GM23338 (cell line): Measurements from ENCODE around the gene WNT2B. TPM values are rescaled to one million over a fixed set of nuclear protein-coding genes. Genes with fewer than 3 reads are reported as not detected.

Experiments
- ATAC-seq: fragments of 200-7000 bp; cut with Tn5 transposase; 3 replicates; pipeline ENCODE4 v1.9.1; 2020
- DNase-seq: peaks from one replicate; pipeline ENCODE4 v3.0.0-alpha.2; 2015; ENCODE audit warnings: low spot score
- H2AFZ ChIP-seq: fragments of 200-600 bp; sonication (generic); 2 replicates; pipeline ENCODE4 v1.8.0; 2016; ENCODE audit warnings: antibody characterized with exemption, mild to moderate bottlenecking, moderate library complexity
- H3F3A ChIP-seq: fragments of 200-600 bp; sonication (generic); replicated peaks from 2 replicates; pipeline ENCODE4 v1.8.0; 2017; ENCODE audit warnings: antibody characterized with exemption, mixed run types, low read depth
- H3K27ac ChIP-seq: fragments of 200-600 bp; sonication (generic); 2 replicates; pipeline ENCODE4 v1.6.1; 2016; ENCODE audit warnings: low read depth
- H3K27me3 ChIP-seq: fragments of 200-600 bp; sonication (generic); 2 replicates; pipeline ENCODE4 v1.8.0; 2016; ENCODE audit warnings: mild to moderate bottlenecking, mixed run types, moderate library complexity; ENCODE audit not compliant: insufficient read depth
- H3K36me3 ChIP-seq: fragments of 200-600 bp; sonication (generic); 2 replicates; pipeline ENCODE4 v1.8.0; 2016; ENCODE audit warnings: mild to moderate bottlenecking; ENCODE audit not compliant: insufficient read depth
- H3K4me1 ChIP-seq: fragments of 200-600 bp; sonication (generic); 2 replicates; pipeline ENCODE4 v1.8.0; 2016; ENCODE audit warnings: mild to moderate bottlenecking, moderate library complexity; ENCODE audit not compliant: insufficient read depth
- H3K4me2 ChIP-seq: fragments of 200-600 bp; sonication (generic); 2 replicates; pipeline ENCODE4 v1.7.1; 2017; ENCODE audit warnings: mixed run types
- H3K4me3 ChIP-seq: fragments of 200-600 bp; sonication (generic); 2 replicates; pipeline ENCODE4 v1.6.1; 2016; ENCODE audit warnings: mixed run types
- H3K79me2 ChIP-seq: fragments of 200-600 bp; sonication (generic); replicated peaks from 2 replicates; pipeline ENCODE4 v1.8.0; 2017; ENCODE audit warnings: mild to moderate bottlenecking; ENCODE audit not compliant: insufficient read depth
- H3K9me2 ChIP-seq: fragments of 200-600 bp; sonication (generic); 2 replicates; pipeline ENCODE4 v1.8.0; 2017; ENCODE audit not compliant: insufficient read depth
- H4K20me1 ChIP-seq: fragments of 200-600 bp; sonication (generic); replicated peaks from 2 replicates; pipeline ENCODE4 v1.8.0; 2017; ENCODE audit warnings: mild to moderate bottlenecking; ENCODE audit not compliant: insufficient read depth
- H3K27ac Mint-ChIP-seq: 2 replicates; pipeline ENCODE4 v1.8.0; 2020; ENCODE audit warnings: inconsistent platforms, mild to moderate bottlenecking, moderate library complexity, mixed read lengths
- H3K27me3 Mint-ChIP-seq: 3 replicates; pipeline ENCODE4 v1.8.0; 2022; ENCODE audit warnings: low read depth, mild to moderate bottlenecking, moderate library complexity, mixed read lengths, inconsistent platforms; ENCODE audit not compliant: insufficient read depth, poor library complexity
- H3K36me3 Mint-ChIP-seq: 3 replicates; pipeline ENCODE4 v1.8.0; 2021; ENCODE audit warnings: low read depth, mild to moderate bottlenecking, inconsistent platforms, moderate library complexity, mixed read lengths
- H3K4me1 Mint-ChIP-seq: 3 replicates; pipeline ENCODE4 v1.8.0; 2020; ENCODE audit warnings: mild to moderate bottlenecking, inconsistent platforms, mixed read lengths
- H3K4me3 Mint-ChIP-seq: 3 replicates; pipeline ENCODE4 v1.8.0; 2021; ENCODE audit warnings: moderate library complexity, mild to moderate bottlenecking, inconsistent platforms, mixed read lengths
- H3K9me3 Mint-ChIP-seq: 3 replicates; pipeline ENCODE4 v1.8.0; 2020; ENCODE audit warnings: moderate library complexity, mild to moderate bottlenecking, inconsistent platforms, mixed read lengths
- CREB1 ChIP-seq: fragments of 250-450 bp; sonication (Bioruptor Pico); IDR thresholded peaks from 2 replicates; pipeline ENCODE4 v1.5.0; 2020; ENCODE audit warnings: low read depth, mild to moderate bottlenecking, moderate library complexity
- CTCF ChIP-seq, 2 experiments: fragments of 200-600 bp in 1 of 2; sonication (generic) in 1 of 2; conservative IDR thresholded peaks; 2 replicates each; pipeline versions ENCODE4 v1.5.1 to v1.6.1; 2016 to 2017; ENCODE audit warnings: antibody characterized with exemption in 2 of 2, low read depth in 2 of 2, mild to moderate bottlenecking in 2 of 2, moderate library complexity in 1 of 2
- ETS1 ChIP-seq: IDR thresholded peaks from 2 replicates; pipeline ENCODE4 v1.6.1; 2016; ENCODE audit warnings: antibody characterized with exemption
- EZH2phosphoT487 ChIP-seq: fragments of 200-600 bp; sonication (generic); IDR thresholded peaks from one replicate; pipeline ENCODE4 v1.8.1; 2018; ENCODE audit warnings: antibody characterized with exemption; ENCODE audit not compliant: unreplicated experiment
- JUNB ChIP-seq: IDR thresholded peaks from one replicate; pipeline ENCODE4 v1.6.1; 2016; ENCODE audit warnings: antibody characterized with exemption; ENCODE audit not compliant: unreplicated experiment
- NANOG ChIP-seq: IDR thresholded peaks from 2 replicates; pipeline ENCODE4 v1.6.1; 2016; ENCODE audit warnings: antibody characterized with exemption, borderline replicate concordance
- POLR2AphosphoS5 ChIP-seq: IDR thresholded peaks from 2 replicates; pipeline ENCODE4 v1.6.1; 2016; ENCODE audit warnings: antibody characterized with exemption, low read depth
- STAT1 ChIP-seq: IDR thresholded peaks from one replicate; pipeline ENCODE4 v1.6.1; 2016; ENCODE audit warnings: antibody characterized with exemption; ENCODE audit not compliant: unreplicated experiment
- ZNF331 ChIP-seq: fragments of 250-450 bp; sonication (Bioruptor Pico); IDR thresholded peaks from 2 replicates; pipeline ENCODE4 v1.5.0; 2020; ENCODE audit warnings: low read depth, mild to moderate bottlenecking, moderate library complexity
- ZNF462 ChIP-seq: fragments of 250-450 bp; sonication (Bioruptor Pico); IDR thresholded peaks from 2 replicates; pipeline ENCODE4 v1.5.0; 2020; ENCODE audit warnings: mild to moderate bottlenecking, moderate library complexity
- polyA plus RNA-seq: library from polyadenylated mRNA; unstranded; fragments of >200 nt; fragmentation: Nextera tagmentation; extraction: Ambion mirVana; gene quantifications from 2 replicates; pipeline ENCODE4 v1.2.1, GENCODE V29; 2016
- total RNA-seq: library from RNA; depleted of rRNA; stranded (reverse); fragments of >200 nt; shearing (Covaris generic); gene quantifications from 2 replicates; pipeline ENCODE4 v1.2.3, GENCODE V29; 2014

Gene WNT2B
- total and polyA plus RNA-seq, 2 experiments from 2014 or later, result 0.50 to 0.90 TPM

- Histone ChIP-seq H3K4me1 (peaks cover 30% of the 10 kb centered on the region), H3F3A (no peaks in the 10 kb centered on the region; the same call in 1 of the 2 replicates), H3K27me3 (peaks cover 18% of the 10 kb centered on the region), H2AFZ (no peak overlapping the region), H3K27ac (no peak overlapping the region), H3K4me3 (no peak overlapping the region), H3K4me2 (no peak overlapping the region), H3K79me2 (no peaks in the 10 kb centered on the region), H3K36me3 (no peaks in the 10 kb centered on the region), H4K20me1 (no peaks in the 10 kb centered on the region; the same call in 1 of the 2 replicates), H3K9me2 (no peaks in the 10 kb centered on the region)
- H3K27me3 Mint-ChIP-seq, result peaks cover 15% of the 10 kb centered on the region
- DNase-seq (no peak), ATAC-seq (no peak)
- no peak overlapping the region for H3K27ac Mint-ChIP-seq
- H3K36me3 Mint-ChIP-seq, result no peaks in the 10 kb centered on the region
- peaks cover 43% of the 10 kb centered on the region for H3K4me1 Mint-ChIP-seq
- H3K4me3 Mint-ChIP-seq, result no peak overlapping the region
- TF ChIP-seq STAT1 (no peak), POLR2AphosphoS5 (no peak), CTCF (conservative IDR thresholded peaks at IDR 0.05; ENCODE audit: low read depth in 2 of 2) (no peak), ZNF331 (CRISPR knock-in tag) (no peak), CREB1 (no peak), EZH2phosphoT487 (no peak), ETS1 (no peak), JUNB (no peak), ZNF462 (CRISPR knock-in tag) (no peak), NANOG (no peak)
- H3K9me3 Mint-ChIP-seq, result no peaks in the 10 kb centered on the region; the same call in 2 of the 3 replicates
Observed at GRCh38 chr1:112464501-112464900, 44.3 kb upstream of the WNT2B start.
